Activated CD4-positive, alpha-beta T cell treated with anti-CD3 and anti-CD28 coated beads, Interleukin-2, amount 10 ng/mL, durations not matched to agents 24 days and 14 days (primary cell): Measurements from ENCODE around the gene PFDN2. TPM values are rescaled to one million over a fixed set of nuclear protein-coding genes. Genes with fewer than 3 reads are reported as not detected.
A peak's percentile ranks its signal among the peaks of the same experiment; 100 is the strongest.

Experiments
- DNase-seq: peaks from one replicate; pipeline ENCODE4 v3.0.0; 2022
- H3K27ac Mint-ChIP-seq: one replicate; pipeline ENCODE4 v1.8.0; 2022; ENCODE audit warnings: mild to moderate bottlenecking, mixed read lengths
- H3K27me3 Mint-ChIP-seq: one replicate; pipeline ENCODE4 v1.8.0; 2022; ENCODE audit warnings: mixed read lengths
- H3K36me3 Mint-ChIP-seq: one replicate; pipeline ENCODE4 v1.8.0; 2022; ENCODE audit warnings: low read depth, mild to moderate bottlenecking, mixed read lengths
- H3K4me1 Mint-ChIP-seq: one replicate; pipeline ENCODE4 v1.8.0; 2021; ENCODE audit warnings: mixed read lengths
- H3K4me3 Mint-ChIP-seq: one replicate; pipeline ENCODE4 v1.8.0; 2022; ENCODE audit warnings: mild to moderate bottlenecking, moderate library complexity, mixed read lengths
- H3K9me3 Mint-ChIP-seq: one replicate; pipeline ENCODE4 v1.8.0; 2021; ENCODE audit warnings: mixed read lengths
- intact Hi-C: fragments of 100-400 bp; cut with micrococcal nuclease; formaldehyde crosslinking; loops from one replicate; pipeline ENCODE4 v1.15.1; 2023
- total RNA-seq: library from RNA; stranded (reverse); gene quantifications from 2 replicates; pipeline ENCODE4 v1.2.3, GENCODE V29; 2022

Gene PFDN2
- total RNA-seq, 1 donor from 2014 or later, result 173 TPM

DNA sequence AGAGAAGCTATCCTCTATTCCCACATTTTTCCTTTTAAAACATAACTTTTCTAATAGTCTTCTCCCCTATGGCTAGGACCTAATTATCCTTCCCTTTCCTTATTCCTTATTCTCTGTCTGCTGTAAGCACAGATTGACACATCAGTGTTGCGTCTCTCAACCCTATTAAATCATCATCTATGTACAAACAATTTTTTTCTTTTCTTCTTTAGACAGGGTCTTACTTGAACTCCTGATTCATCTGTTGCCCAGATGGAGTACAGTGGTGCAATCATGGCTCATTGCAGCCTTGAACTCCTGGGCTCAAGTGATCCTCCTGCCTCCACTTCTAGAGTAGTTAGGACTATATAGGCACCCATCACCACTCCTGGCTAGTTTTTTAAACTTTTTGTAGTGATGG lies 11.4 kb downstream of the PFDN2 start:
- H3K36me3 Mint-ChIP-seq, result peaks cover 40% of the 10 kb centered on the region
- H3K27me3 Mint-ChIP-seq, result no peaks in the 10 kb centered on the region
- H3K4me1 Mint-ChIP-seq, result peaks cover 6% of the 10 kb centered on the region
- intact Hi-C loops, result no loop called here
- H3K27ac Mint-ChIP-seq, result no peak overlapping the region
- no peak for DNase-seq
- no peaks in the 10 kb centered on the region for H3K9me3 Mint-ChIP-seq
- no peak overlapping the region for H3K4me3 Mint-ChIP-seq

GRCh38 chr1:161100556-161100955 lies 17.3 kb downstream of the PFDN2 start:
- DNase-seq, result no peak
- Mint-ChIP-seq H3K9me3 (no peaks in the 10 kb centered on the region), H3K4me3 (no peak overlapping the region), H3K27me3 (peaks cover 2% of the 10 kb centered on the region), H3K36me3 (peaks cover 41% of the 10 kb centered on the region), H3K27ac (no peak overlapping the region), H3K4me1 (peaks cover 29% of the 10 kb centered on the region)
- intact Hi-C loops, result no loop called here

- no peak for DNase-seq
- Mint-ChIP-seq H3K27me3 (peaks cover 2% of the 10 kb centered on the region), H3K36me3 (peaks cover 39% of the 10 kb centered on the region), H3K4me1 (peaks cover 35% of the 10 kb centered on the region), H3K4me3 (peak overlapping the region; percentile 75), H3K27ac (peak overlapping the region; percentile 6), H3K9me3 (no peaks in the 10 kb centered on the region)
- intact Hi-C loops, result loop anchor here (2.0 to 5.0 kb wide), 3 partner anchors 16 to 262 kb away; no protein-coding TSS in a partner anchor
Measured at GRCh38 chr1:161099090-161099802, 18.6 kb downstream of the PFDN2 start.

DNA sequence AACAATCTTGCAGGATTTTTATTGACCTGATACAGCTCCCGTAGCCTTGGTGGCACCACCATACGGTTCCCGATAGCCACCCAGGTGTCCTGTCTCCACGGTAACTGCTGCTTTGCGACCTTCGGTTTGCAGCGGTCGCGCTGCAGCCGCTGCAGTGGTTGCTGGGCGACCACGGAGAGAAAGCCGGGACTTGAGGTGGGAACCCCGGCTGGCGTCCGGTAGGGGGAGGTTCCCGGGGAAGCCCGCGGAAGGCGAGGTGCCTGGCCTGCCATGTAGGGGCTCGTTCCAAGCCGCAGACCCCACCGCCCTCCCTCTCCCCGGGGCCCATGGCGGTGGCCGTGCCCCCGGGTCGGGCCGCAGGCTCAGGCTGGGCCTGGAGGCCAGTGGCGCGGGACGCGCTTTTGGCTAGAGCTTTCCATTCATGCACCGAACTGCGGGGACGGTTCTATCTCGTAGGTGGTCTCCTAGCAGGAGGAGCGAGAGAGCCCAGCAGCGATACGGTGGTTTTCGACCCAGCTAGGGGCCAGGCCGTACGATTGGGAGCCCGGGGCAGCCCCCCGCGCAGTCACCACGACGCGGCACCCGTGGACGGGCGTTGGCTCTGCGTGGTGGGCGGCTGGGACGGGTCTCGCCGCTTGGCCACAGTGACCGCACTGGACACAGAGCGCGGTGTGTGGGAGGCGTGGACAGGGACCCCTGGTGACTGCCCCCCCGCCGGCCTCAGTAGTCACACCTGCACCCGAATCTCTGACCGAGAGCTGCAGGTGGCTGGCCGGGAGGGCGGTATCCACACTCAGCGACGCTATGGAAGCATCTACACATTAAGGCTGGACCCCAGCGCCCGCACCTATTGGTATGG lies 19.4 kb downstream of the PFDN2 start, which contains the start of gene KLHDC9:
TSS of gene KLHDC9 (plus strand) at position 152 of the 859 bp plus-strand sequence. CDS start at position 327, 175 bp downstream.
- peaks cover 2% of the 10 kb centered on the region for H3K27me3 Mint-ChIP-seq
- H3K9me3 Mint-ChIP-seq, result no peaks in the 10 kb centered on the region
- H3K36me3 Mint-ChIP-seq, result peaks cover 36% of the 10 kb centered on the region
- peak; percentile 92 for DNase-seq
- H3K4me3 Mint-ChIP-seq, result peak within 1 kb of the TSS; percentile 80
- peak within 1 kb of the TSS; percentile 93 for H3K27ac Mint-ChIP-seq
- intact Hi-C loops, result loop anchor here (2.0 to 5.0 kb wide), 3 partner anchors 16 to 261 kb away; no protein-coding TSS in a partner anchor
- H3K4me1 Mint-ChIP-seq, result peaks cover 39% of the 10 kb centered on the region

GRCh38 chr1:161096530-161096929 lies 21.3 kb downstream of the PFDN2 start:
- H3K27ac Mint-ChIP-seq, result peak overlapping the region; percentile 4
- no peak overlapping the region for H3K4me3 Mint-ChIP-seq
- H3K4me1 Mint-ChIP-seq, result peaks cover 57% of the 10 kb centered on the region
- peaks cover 25% of the 10 kb centered on the region for H3K36me3 Mint-ChIP-seq
- no peaks in the 10 kb centered on the region for H3K9me3 Mint-ChIP-seq
- peaks cover 2% of the 10 kb centered on the region for H3K27me3 Mint-ChIP-seq
- no peak for DNase-seq
- intact Hi-C loops, result loop anchor here (5.0 kb wide), 1 partner anchor 259 kb away; no protein-coding TSS in a partner anchor

- DNase-seq, result no peak
- intact Hi-C loops, result loop anchor here (5.0 kb wide), 1 partner anchor 259 kb away; no protein-coding TSS in a partner anchor
- Mint-ChIP-seq H3K27ac (no peak overlapping the region), H3K36me3 (peaks cover 21% of the 10 kb centered on the region), H3K9me3 (no peaks in the 10 kb centered on the region), H3K4me3 (no peak overlapping the region), H3K27me3 (peaks cover 2% of the 10 kb centered on the region), H3K4me1 (peaks cover 61% of the 10 kb centered on the region)
Measured at GRCh38 chr1:161096015-161096414, 21.8 kb downstream of the PFDN2 start.

GRCh38 chr1:161095230-161095629 lies 22.6 kb downstream of the PFDN2 start:
- no peak for DNase-seq
- intact Hi-C loops, result loop anchor here (5.0 kb wide), 1 partner anchor 258 kb away; no protein-coding TSS in a partner anchor
- Mint-ChIP-seq H3K4me1 (peaks cover 68% of the 10 kb centered on the region), H3K36me3 (peaks cover 16% of the 10 kb centered on the region), H3K27me3 (peaks cover 2% of the 10 kb centered on the region), H3K4me3 (no peak overlapping the region), H3K9me3 (no peaks in the 10 kb centered on the region), H3K27ac (peak overlapping the region; percentile 63)

DNA sequence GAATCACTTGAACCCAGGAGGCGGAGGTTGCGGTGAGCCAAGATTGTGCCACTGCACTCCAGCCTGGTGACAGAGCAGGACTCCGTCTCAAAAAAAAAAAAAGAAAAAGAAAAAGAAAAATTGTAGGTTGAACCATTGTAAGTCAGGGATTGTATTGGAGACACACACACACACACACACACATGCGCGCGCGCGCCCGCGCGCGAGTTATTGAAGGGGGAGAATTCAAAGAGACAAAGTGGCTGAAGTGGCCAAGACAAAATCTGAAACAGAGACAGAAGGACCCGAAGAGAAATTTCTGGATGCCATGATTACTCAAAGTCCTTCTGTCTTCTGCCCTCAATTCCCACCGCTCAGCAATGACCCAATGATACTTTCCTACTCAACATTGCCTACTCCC lies 23.4 kb downstream of the PFDN2 start:
- H3K27ac Mint-ChIP-seq, result no peak overlapping the region
- H3K4me3 Mint-ChIP-seq, result no peak overlapping the region
- intact Hi-C loops, result no loop called here
- H3K36me3 Mint-ChIP-seq, result peaks cover 8% of the 10 kb centered on the region
- H3K4me1 Mint-ChIP-seq, result peaks cover 69% of the 10 kb centered on the region
- H3K9me3 Mint-ChIP-seq, result no peaks in the 10 kb centered on the region
- peaks cover 2% of the 10 kb centered on the region for H3K27me3 Mint-ChIP-seq
- no peak for DNase-seq

GRCh38 chr1:161092621-161093028 lies 25.2 kb downstream of the PFDN2 start:
- Mint-ChIP-seq H3K27ac (peak overlapping the region; percentile 85), H3K36me3 (peaks cover 2% of the 10 kb centered on the region), H3K4me3 (peak overlapping the region; percentile 50), H3K4me1 (peaks cover 66% of the 10 kb centered on the region), H3K27me3 (peaks cover 2% of the 10 kb centered on the region), H3K9me3 (no peaks in the 10 kb centered on the region)
- peak; percentile 76 for DNase-seq
- intact Hi-C loops, result loop anchor here (1.0 kb wide), 2 partner anchors 22 to 47 kb away; partner anchors contain the start of gene USF1

DNA sequence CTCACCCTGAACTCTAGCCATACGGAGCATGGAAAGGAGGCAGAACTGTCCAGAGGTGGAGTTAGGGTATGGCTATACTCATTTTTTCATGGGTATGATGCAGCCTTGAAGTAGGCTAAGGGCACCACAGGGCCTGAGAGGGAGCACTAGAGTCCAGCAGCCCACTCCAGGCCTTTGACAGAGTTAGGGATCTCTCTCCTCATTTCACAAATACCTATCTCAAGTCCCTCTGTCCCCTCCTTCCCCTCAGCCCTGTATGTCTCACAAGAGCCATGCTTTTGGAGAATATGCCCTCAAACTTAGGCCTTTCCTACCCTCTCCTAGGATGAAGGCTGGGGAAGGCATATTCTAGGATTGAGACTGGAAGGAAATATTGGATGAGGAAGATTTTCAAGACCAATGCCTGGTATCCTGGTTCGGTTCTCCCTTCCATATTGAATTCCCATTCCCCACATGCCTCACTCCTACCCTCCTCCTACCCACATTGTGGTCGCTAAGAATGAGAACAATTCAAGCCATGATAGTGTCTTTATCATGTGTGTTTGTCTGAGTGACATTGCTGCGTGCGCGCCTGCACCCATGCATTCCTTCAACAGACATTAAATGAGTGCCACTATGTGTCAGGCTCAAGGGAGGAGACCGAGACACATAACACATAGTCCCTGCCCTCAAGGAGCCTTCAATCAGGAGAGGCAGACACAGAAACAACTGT lies 25.9 kb downstream of the PFDN2 start:
- Mint-ChIP-seq H3K9me3 (no peaks in the 10 kb centered on the region), H3K27me3 (no peaks in the 10 kb centered on the region), H3K36me3 (no peaks in the 10 kb centered on the region), H3K4me1 (peaks cover 62% of the 10 kb centered on the region), H3K4me3 (no peak overlapping the region), H3K27ac (no peak overlapping the region)
- no peak for DNase-seq
- intact Hi-C loops, result loop anchor here (1.0 kb wide), 2 partner anchors 22 to 47 kb away; partner anchors contain the start of gene USF1

DNA sequence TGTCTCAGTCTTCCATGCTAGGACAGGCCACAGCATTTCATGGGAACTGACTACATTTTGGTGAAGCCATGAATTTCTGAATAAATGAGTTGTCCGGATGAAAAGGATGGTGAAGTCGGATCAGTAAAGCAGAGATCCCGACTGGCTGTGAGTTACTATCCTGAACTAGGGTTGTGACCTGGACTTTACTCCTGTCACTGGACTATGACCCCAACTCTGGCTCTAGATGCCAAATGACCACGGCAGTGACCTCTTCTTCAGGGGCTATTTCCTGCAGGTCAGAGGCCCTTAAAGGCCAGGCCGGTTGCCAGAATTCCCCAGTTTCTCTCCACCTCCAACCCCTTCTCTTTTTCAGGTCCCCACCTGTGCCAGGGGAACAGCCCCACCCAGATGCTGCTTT lies 26.7 kb downstream of the PFDN2 start:
- DNase-seq, result no peak
- intact Hi-C loops, result no loop called here
- H3K9me3 Mint-ChIP-seq, result no peaks in the 10 kb centered on the region
- no peaks in the 10 kb centered on the region for H3K36me3 Mint-ChIP-seq
- H3K27ac Mint-ChIP-seq, result peak overlapping the region; percentile 5
- no peaks in the 10 kb centered on the region for H3K27me3 Mint-ChIP-seq
- peaks cover 54% of the 10 kb centered on the region for H3K4me1 Mint-ChIP-seq
- no peak overlapping the region for H3K4me3 Mint-ChIP-seq

GRCh38 chr1:161090617-161091016 lies 27.2 kb downstream of the PFDN2 start:
- no peaks in the 10 kb centered on the region for H3K27me3 Mint-ChIP-seq
- H3K4me1 Mint-ChIP-seq, result peaks cover 53% of the 10 kb centered on the region
- no peak overlapping the region for H3K4me3 Mint-ChIP-seq
- peak overlapping the region; percentile 5 for H3K27ac Mint-ChIP-seq
- intact Hi-C loops, result no loop called here
- DNase-seq, result no peak
- H3K36me3 Mint-ChIP-seq, result no peaks in the 10 kb centered on the region
- H3K9me3 Mint-ChIP-seq, result no peaks in the 10 kb centered on the region

GRCh38 chr1:161089938-161090337 lies 27.9 kb downstream of the PFDN2 start:
- Mint-ChIP-seq H3K36me3 (no peaks in the 10 kb centered on the region), H3K27me3 (no peaks in the 10 kb centered on the region), H3K27ac (no peak overlapping the region), H3K4me1 (peaks cover 49% of the 10 kb centered on the region), H3K4me3 (no peak overlapping the region), H3K9me3 (no peaks in the 10 kb centered on the region)
- DNase-seq, result no peak
- intact Hi-C loops, result no loop called here
